Inflammatory macrophage (primary cell): Measurements from ENCODE around the gene RALGAPA1.
"Not testable (repeated sequence)": the region's sequence is repeated elsewhere in the genome, so short reads cannot be mapped to it uniquely, and the experiment has no call there.

ENCODE experiments used
- DNase-seq, 2 donors: peaks; one replicate each; pipeline ENCODE4 v3.0.0-alpha.2; 2020 to 2022

RALGAPA1 gene

DNA sequence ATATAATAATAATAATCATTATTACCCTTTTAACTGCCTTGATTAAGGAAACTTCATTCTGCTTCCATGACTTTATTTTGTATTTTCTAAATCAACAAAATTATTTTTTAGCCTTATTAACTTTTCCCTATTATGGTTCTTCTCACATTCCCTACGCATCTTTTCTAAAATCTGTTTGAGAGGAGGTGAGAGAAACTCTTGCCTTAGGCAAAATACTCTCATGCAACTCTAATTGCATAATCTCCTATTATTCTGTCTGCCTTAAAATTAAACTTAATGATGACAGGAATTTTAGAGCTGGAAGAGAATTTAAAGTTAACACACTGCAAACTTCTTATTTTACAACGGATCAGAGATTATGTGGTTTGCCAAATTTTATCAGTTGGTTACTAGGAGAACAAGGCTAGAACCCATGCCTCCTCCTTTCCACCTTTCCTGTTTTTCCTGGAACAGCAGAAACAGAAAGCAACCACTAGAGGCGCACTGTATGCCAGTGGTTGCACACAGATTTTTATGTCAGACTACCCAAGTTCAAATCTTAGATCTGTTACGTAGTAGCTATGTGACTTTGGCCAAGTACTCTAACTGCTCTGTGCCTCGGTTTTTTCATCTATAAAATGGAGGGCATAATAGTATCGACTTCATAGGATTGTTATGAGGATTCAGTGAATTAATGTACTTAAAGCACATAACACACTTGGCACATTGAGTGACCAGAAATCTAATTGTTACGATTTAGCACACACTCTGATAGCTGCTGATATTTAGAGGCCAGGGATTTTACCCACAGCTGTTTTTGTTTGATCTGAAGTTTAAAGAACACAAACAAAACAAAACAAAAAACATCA lies 12.7 kb upstream of the RALGAPA1 start:
- peak; percentile 32 to 48 for DNase-seq

DNA sequence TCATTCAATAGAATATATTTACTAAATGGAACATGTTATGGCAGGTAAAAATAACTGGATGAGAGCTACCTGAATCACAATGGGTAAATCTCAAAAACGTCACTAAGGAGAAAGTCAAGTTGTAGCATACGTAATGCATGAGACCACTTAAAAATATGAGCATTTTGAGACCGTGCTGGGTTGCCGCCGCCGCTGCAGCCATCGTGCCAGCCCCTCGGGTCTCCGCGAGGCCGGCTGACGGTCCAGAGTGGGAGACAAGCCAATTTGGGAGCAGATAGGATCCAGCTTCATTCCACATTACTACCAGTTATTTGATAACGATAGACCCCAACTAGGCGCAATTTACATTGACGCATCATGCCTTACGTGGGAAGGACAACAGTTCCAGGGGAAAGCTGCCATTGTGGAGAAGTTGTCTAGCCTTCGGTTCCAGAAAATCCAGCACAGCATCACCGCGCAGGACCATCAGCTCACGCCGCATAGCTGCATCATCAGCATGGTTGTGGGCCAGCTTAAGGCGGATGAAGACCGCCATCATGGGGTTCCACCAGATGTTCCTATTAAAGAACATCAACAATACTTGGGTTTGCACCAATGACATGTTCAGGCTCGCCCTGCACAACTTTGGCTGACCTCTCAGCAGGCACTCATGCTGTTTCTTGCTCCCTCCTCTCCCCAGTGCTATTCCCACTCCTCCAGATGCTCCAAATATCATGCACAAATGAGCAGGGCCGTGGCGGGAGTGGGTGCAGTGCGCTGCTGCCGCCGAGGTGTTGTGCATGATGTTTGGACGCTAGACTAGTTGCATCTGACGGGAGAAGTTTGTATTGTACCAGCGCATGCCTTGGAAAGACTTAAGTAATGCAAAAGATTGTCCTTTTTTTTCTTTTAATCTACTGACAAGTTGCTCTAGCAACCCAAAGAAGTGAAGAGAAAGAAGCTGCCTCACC lies 10.8 kb upstream of the RALGAPA1 start:
- no peak for DNase-seq

GRCh38 chr14:35818346-35819115 lies 9.4 kb upstream of the RALGAPA1 start:
- DNase-seq = peak; percentile 31 to 53

GRCh38 chr14:35814371-35815005 lies 5.4 kb upstream of the RALGAPA1 start:
- peak; percentile 67 to 69 for DNase-seq

GRCh38 chr14:35810963-35811362 lies 1.9 kb upstream of the RALGAPA1 start:
- DNase-seq = no peak

GRCh38 chr14:35809597-35809996 lies 502 bp upstream of the RALGAPA1 start:
- no peak for DNase-seq

DNA sequence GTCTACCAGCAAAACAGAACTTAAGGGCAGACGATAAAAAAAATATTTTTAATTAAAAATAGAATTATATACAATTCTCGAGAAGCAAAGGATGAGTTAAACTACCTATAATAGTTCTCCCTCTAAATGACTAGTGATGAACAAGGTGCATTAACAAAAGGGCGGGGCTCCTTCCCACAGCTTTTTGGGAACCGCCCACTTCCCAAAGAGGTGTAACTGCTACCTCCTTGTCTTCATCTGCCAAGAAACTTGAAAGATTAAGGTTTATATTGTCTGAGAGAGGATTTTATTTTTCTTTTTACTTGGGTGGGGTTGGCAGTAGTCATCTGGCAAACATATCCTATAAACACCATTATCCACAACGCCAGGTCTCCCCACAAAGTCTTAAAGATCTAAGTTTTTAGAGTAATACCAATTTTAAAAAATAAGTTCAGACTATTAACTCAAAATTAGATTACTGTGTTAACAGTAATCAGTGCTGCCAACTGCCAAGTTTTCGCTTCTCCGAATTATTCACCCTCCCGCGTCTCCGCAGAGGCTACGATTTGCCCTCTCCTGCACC lies 938 bp downstream of the RALGAPA1 start:
- no peak for DNase-seq

DNA sequence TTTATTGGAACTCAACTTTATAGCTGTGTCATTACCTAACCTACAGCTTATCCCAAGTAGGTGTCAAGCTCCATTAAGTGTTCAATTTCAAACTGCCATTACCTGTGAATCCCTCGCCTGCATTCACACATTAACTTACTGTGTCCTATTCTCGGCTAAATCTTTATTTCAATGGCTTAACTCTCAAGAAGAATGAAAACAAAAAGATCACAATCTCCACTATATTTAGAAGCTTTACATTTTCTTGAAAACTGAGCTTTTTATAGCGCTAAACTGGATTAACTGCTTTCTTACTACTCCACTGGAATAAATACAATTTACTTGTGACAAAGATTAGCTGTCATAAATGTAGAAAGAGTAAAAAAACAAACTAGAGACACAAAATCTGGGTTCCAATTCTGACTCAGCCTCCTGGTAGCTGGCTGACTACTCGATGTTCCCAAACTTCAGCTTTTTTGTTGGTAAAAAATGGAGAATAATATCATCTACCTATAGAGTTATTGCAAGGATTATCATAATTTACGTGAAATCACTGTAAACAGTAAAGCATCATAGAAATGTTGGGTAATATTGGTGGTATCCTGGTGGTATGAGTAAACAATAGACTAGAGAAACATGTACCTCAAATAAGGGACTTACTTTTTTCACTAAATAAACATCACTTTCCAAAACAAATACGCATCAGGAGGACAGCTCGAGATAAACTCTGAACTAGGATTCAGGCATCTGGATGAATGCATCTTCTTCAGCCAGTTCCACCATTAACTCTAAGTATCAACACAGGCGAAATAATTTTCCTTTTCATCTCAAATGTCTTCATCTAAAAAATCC lies 1.7 kb downstream of the RALGAPA1 start:
- no peak for DNase-seq

- no peak for DNase-seq
Observed at GRCh38 chr14:35806006-35806907, 2.8 kb downstream of the RALGAPA1 start.

DNA sequence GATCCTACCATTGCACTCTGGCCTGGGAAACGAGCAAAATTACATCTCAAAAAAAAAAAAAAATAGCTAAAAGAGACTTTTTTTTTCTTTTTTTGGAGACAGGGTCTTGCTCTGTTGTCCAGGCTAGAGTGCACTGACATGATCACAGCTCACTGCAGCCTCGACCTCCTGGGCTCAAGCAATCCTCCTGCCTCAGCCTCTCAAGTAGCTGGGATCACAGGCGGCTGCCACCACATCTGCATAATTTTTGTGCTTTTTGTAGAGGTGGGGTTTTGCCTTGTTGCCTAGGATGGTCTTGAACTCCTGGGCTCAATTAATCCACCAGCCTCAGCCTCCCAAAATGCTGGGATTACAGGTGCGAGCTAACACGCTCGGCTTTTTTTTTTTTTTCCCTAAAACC lies 11.3 kb downstream of the RALGAPA1 start:
- no peak for DNase-seq

DNA sequence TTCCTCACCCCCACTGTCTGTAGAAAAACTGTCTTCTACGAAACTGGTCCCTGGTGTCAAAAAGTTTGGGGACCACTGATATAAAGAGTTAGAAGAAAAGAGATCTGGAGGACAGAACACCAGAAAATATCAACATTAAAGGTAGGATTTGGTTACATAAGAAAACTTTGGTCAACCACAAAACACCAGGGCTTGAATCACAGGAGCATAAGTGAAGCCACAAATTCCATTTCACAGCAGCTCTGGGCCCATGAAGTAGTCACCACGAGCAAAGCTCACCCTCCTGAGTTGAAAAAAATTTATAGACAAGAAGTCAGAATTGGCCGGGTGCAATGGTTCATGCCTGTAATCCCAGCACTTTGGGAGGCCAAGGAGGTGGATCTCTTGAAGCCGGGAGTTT lies 19.4 kb downstream of the RALGAPA1 start:
- no peak for DNase-seq

GRCh38 chr14:35786856-35787255 lies 22.2 kb downstream of the RALGAPA1 start:
- DNase-seq = no peak

DNA sequence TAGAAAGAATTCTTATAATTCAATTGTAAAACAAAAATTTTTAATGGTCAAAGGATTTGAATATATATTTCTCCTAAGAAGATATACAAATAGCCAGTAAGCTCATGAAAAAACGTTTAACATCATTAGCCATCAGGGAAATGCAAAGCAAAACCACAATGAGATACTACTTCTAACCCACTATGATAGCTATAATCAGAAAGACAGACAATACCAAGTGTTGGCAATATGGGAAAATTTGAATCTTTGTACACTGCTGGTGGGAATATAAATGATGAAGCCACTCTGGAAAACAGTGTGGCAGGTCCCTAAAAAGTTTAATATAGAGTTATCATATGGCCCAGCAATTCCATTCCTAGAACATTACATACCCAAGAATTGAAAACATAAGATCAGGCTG lies 25.4 kb downstream of the RALGAPA1 start:
- DNase-seq = no peak

DNA sequence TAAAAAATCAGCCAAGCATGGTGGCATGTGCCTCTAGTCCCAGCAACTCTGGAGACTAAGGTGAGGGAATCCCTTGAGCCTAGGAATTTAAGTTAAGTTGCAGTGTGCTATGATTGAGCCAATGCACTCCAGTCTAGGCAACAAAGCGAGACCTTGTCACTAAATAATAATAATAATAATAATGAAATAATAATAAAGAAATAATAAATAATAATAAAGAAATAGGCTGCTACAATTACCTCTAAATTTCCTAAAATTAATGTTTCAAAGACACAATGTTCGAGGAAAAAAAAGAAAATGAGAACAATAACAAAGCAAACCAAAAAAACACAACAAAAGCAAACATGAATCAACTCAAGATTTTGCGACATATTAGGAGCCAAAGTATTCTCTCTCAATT lies 29.7 kb downstream of the RALGAPA1 start:
- DNase-seq = no peak

GRCh38 chr14:35777550-35777949 lies 31.5 kb downstream of the RALGAPA1 start:
- not testable (repeated sequence) for DNase-seq

DNA sequence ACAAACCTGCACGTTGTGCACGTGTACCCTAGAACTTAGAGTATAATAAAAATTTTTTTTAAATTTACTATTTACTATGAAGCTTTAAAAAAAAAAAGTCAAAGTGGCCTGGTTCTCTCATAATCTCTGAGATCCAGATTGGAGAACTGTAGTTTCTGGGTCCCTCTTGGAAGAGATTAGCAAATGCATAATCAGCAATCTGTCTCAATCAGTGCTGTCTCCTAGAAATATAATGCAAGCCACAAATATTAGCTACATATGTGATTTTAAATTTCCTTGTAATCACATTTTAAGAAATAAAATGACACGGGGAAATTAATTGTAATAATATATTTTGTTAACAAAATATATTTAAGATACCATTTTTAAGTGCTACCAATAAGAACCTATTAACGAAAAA lies 32.3 kb downstream of the RALGAPA1 start:
- DNase-seq = no peak

GRCh38 chr14:35776085-35776484 lies 33.0 kb downstream of the RALGAPA1 start:
- DNase-seq = not testable (repeated sequence)

DNA sequence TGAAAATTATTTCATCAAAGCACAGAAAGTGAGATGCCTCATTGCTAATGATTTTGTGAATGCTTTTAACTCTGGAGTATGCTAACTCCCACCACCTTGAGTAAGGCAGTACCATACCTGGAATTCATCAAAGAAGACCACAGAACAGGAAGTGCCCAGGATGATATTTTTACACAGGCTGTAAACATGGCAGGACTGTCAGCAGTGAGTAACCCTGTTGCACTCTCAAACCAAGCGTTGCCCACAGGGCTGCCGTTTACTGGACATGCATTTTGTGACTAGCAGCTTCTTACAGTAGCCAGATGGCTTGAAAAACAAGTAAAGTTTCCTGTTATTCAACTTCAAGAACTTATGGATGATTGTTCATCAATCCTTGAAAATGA lies 42.4 kb downstream of the RALGAPA1 start:
- no peak for DNase-seq

DNA sequence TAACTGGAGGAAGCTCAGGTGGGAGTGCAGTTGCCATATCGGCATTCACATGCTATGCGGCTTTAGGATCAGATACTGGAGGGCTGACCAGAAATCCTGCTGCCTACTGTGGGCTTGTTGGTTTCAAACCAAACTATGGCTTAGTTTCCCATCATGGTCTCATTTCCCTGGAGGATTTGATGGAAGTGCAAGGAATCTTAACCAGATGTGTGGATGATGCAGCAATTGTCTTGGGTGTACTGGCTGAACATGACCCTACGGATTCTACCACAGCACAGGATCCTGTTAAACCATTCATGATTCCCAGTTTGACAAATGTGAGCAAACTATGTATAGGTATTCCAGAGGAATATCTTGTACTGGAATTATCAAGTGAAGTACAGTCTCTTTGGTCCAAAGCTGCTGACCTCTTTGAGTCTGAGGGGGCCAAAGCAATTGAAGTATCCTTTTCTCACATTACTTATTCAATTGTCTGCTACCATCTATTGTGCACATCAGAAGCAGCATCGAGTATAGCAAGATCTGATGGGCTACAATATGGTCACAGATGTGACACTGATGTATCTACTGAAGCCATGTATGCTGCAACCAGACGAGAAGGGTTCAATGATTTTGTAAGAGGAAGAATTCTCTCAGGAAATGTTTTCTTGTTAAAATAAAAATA lies 42.9 kb downstream of the RALGAPA1 start:
- no peak for DNase-seq
